HEK293 (cell line): ENCODE measurements around the gene ADORA2A.

Experiments used
- CTCF ChIA-PET: fragments of 350-600 bp; formaldehyde crosslinking; extraction: SDS; loops from one replicate; lab custom pipeline; 2021; ENCODE audit warnings: antibody characterized with exemption; lab: Yijun Ruan, JAX
- POLR2A ChIA-PET: fragments of 300-600 bp; formaldehyde crosslinking; extraction: SDS; loops from one replicate; lab custom pipeline; 2020; ENCODE audit warnings: antibody characterized with exemption, inconsistent platforms; lab: Yijun Ruan, JAX
- H3K27ac ChIP-seq: fragments of 200-500 bp; sonication (Bioruptor generic); 2 replicates; pipeline ENCODE4 v1.5.1; 2014; ENCODE audit warnings: low read depth, low read length, control low read depth, inconsistent platforms; ENCODE audit errors: extremely low read depth
- H3K36me3 ChIP-seq, 2 experiments: fragments of 200-500 bp in 1 of 2; sonication (Bioruptor generic) in 1 of 2; 1 replicate in 1 of 2; 2 replicates in 1 of 2; pipeline ENCODE4 v1.5.1; 2014 to 2017; ENCODE audit warnings: inconsistent platforms in 2 of 2, low read length in 2 of 2; ENCODE audit not compliant: control insufficient read depth in 2 of 2, insufficient read depth in 1 of 2
- H3K4me1 ChIP-seq: fragments of 200-500 bp; sonication (Bioruptor generic); 2 replicates; pipeline ENCODE4 v1.5.1; 2014; ENCODE audit warnings: mild to moderate bottlenecking, low read length, inconsistent platforms; ENCODE audit not compliant: control insufficient read depth, insufficient read depth
- H3K4me3 ChIP-seq: 2 replicates; pipeline ENCODE4 v1.5.1; 2011; ENCODE audit warnings: low read depth, mild to moderate bottlenecking, control low read depth, low read length, moderate library complexity
- H3K9me3 ChIP-seq: fragments of 200-500 bp; sonication (Bioruptor generic); 2 replicates; pipeline ENCODE4 v1.5.1; 2014; ENCODE audit warnings: low read depth, low read length, inconsistent platforms; ENCODE audit not compliant: control insufficient read depth, insufficient read depth
- FEZF1 ChIP-seq: fragments of 450-650 bp; formaldehyde crosslinking; IDR thresholded peaks from 2 replicates; pipeline ENCODE4 v1.5.1; 2016; ENCODE audit warnings: missing biosample characterization, missing genetic modification characterization
- OSR2 ChIP-seq: fragments of 450-650 bp; formaldehyde crosslinking; IDR thresholded peaks from 2 replicates; pipeline ENCODE4 v1.5.1; 2016; ENCODE audit warnings: missing biosample characterization, missing genetic modification characterization
- PRDM4 ChIP-seq: fragments of 450-650 bp; formaldehyde crosslinking; IDR thresholded peaks from 2 replicates; pipeline ENCODE4 v1.5.1; 2017; ENCODE audit warnings: missing biosample characterization, missing genetic modification characterization
- SP7 ChIP-seq: fragments of 450-650 bp; formaldehyde crosslinking; IDR thresholded peaks from 2 replicates; pipeline ENCODE4 v1.5.1; 2016; ENCODE audit warnings: missing biosample characterization, missing genetic modification characterization
- ZBTB7A ChIP-seq: fragments of 450-650 bp; formaldehyde crosslinking; IDR thresholded peaks from 2 replicates; pipeline ENCODE4 v1.5.1; 2016; ENCODE audit warnings: low read depth, missing biosample characterization, missing genetic modification characterization
- ZEB2 ChIP-seq: fragments of 450-650 bp; formaldehyde crosslinking; IDR thresholded peaks from 2 replicates; pipeline ENCODE4 v1.5.1; 2016; ENCODE audit warnings: missing biosample characterization, missing genetic modification characterization
- ZNF16 ChIP-seq: fragments of 450-650 bp; formaldehyde crosslinking; IDR thresholded peaks from 2 replicates; pipeline ENCODE4 v1.5.1; 2016; ENCODE audit warnings: low read depth, missing biosample characterization, missing genetic modification characterization
- ZNF24 ChIP-seq: fragments of 450-650 bp; formaldehyde crosslinking; IDR thresholded peaks from 2 replicates; pipeline ENCODE4 v1.5.1; 2016; ENCODE audit warnings: missing biosample characterization, missing genetic modification characterization
- ZNF350 ChIP-seq: fragments of 450-650 bp; formaldehyde crosslinking; IDR thresholded peaks from 2 replicates; pipeline ENCODE4 v1.5.0; 2017; ENCODE audit warnings: missing biosample characterization, mild to moderate bottlenecking, missing genetic modification characterization
- ZNF366 ChIP-seq: fragments of 450-650 bp; formaldehyde crosslinking; conservative IDR thresholded peaks from 2 replicates; pipeline ENCODE4 v1.5.1; 2016; ENCODE audit warnings: missing biosample characterization, missing genetic modification characterization
- ZNF37A ChIP-seq: fragments of 450-650 bp; IDR thresholded peaks from 2 replicates; pipeline ENCODE4 v1.5.1; 2018; ENCODE audit warnings: missing biosample characterization, missing genetic modification characterization
- ZNF513 ChIP-seq: fragments of 450-650 bp; IDR thresholded peaks from 2 replicates; pipeline ENCODE4 v1.5.1; 2018; ENCODE audit warnings: missing biosample characterization, missing genetic modification characterization
- ZNF521 ChIP-seq: fragments of 450-650 bp; formaldehyde crosslinking; IDR thresholded peaks from 2 replicates; pipeline ENCODE4 v1.5.1; 2017; ENCODE audit warnings: missing biosample characterization, mild to moderate bottlenecking, missing genetic modification characterization
- ZNF530 ChIP-seq: fragments of 450-650 bp; formaldehyde crosslinking; IDR thresholded peaks from 2 replicates; pipeline ENCODE4 v1.5.1; 2016; ENCODE audit warnings: low read depth, missing biosample characterization, missing genetic modification characterization
- ZNF623 ChIP-seq: fragments of 450-650 bp; formaldehyde crosslinking; IDR thresholded peaks from 2 replicates; pipeline ENCODE4 v1.5.1; 2016; ENCODE audit warnings: missing biosample characterization, missing genetic modification characterization
- ZNF830 ChIP-seq: fragments of 450-650 bp; IDR thresholded peaks from 2 replicates; pipeline ENCODE4 v1.5.0; 2018; ENCODE audit warnings: missing biosample characterization, missing genetic modification characterization, low read depth, mild to moderate bottlenecking, moderate library complexity
- ZNF843 ChIP-seq: fragments of 450-650 bp; formaldehyde crosslinking; IDR thresholded peaks from 2 replicates; pipeline ENCODE4 v1.5.1; 2016; ENCODE audit warnings: missing biosample characterization, missing genetic modification characterization
- ZSCAN18 ChIP-seq: fragments of 450-650 bp; formaldehyde crosslinking; IDR thresholded peaks from 2 replicates; pipeline ENCODE4 v1.5.1; 2016; ENCODE audit warnings: missing biosample characterization, missing genetic modification characterization
- ZSCAN5A ChIP-seq: fragments of 450-650 bp; formaldehyde crosslinking; IDR thresholded peaks from 2 replicates; pipeline ENCODE4 v1.5.1; 2016; ENCODE audit warnings: missing biosample characterization, missing genetic modification characterization

Gene ADORA2A

GRCh38 chr22:24379536-24379935 is 47.9 kb upstream of the ADORA2A start (continued):
- TF ChIP-seq ZBTB7A (tag by site-specific recombination): no peak
- TF ChIP-seq ZNF623: no peak
- no peak for TF ChIP-seq ZNF24
- no peak for TF ChIP-seq ZNF513 (tag by site-specific recombination)
- TF ChIP-seq, all 188 proteins: peak for 0

- ChIA-PET CTCF (interaction anchor here (0.6 to 1.2 kb wide), 3 partner anchors 43 to 143 kb away, joined by 3 read pairs; no protein-coding TSS in a partner anchor), POLR2A (interaction anchor here (1.5 kb wide), 1 partner anchor 11 kb away, joined by 5 read pairs; no protein-coding TSS in a partner anchor)
Observed at GRCh38 chr22:24380220-24380904, 47.0 kb upstream of the ADORA2A start.

More at GRCh38 chr22:24380220-24380904, 47.0 kb upstream of the ADORA2A start:
- Histone ChIP-seq H3K27ac (peak overlapping the region; percentile 0; the same call in 1 of the 2 replicates), H3K4me1 (peaks cover 5% of the 10 kb centered on the region; the same call in 1 of the 2 replicates)
- TF ChIP-seq ZNF830 (tag by site-specific recombination) (no peak), ZNF366 (tag by site-specific recombination) (no peak), ZNF350 (tag by site-specific recombination) (no peak), PRDM4 (peak; percentile 16; the same call in 1 of the 2 replicates), OSR2 (tag by site-specific recombination) (peak; percentile 94), FEZF1 (tag by site-specific recombination) (peak; percentile 82), ZNF521 (tag by site-specific recombination) (no peak), ZSCAN18 (tag by site-specific recombination) (no peak), ZSCAN5A (tag by site-specific recombination) (no peak), ZNF843 (peak; percentile 38; the same call in 1 of the 2 replicates), SP7 (tag by site-specific recombination) (peak; percentile 99), ZEB2 (tag by site-specific recombination) (0 out of 2 replicates have a peak, but pooled peaks have one; percentile 22), ZNF16 (tag by site-specific recombination) (no peak), ZNF530 (tag by site-specific recombination) (no peak), ZNF37A (no peak)
- TF ChIP-seq, all 188 proteins: peak for 6
- Histone ChIP-seq H3K4me3 (no peak overlapping the region), H3K9me3 (no peaks in the 10 kb centered on the region), H3K36me3 (peaks cover 29 to 52% of the 10 kb centered on the region in 2 experiments)
